Memory B cell (primary cell): ENCODE data around the gene TENT5C.

Source experiments
- ATAC-seq: fragments of 150-1000 bp; cut with Tn5 transposase; 2 replicates; pipeline ENCODE4 v1.10.0; 2021; ENCODE audit warnings: low read depth, mild to moderate bottlenecking, moderate library complexity
- DNase-seq, 2 donors: peaks; one replicate each; pipeline ENCODE4 v3.0.0; 2022; ENCODE audit warnings: low spot score in 2 of 2
- H3K27ac Mint-ChIP-seq: one replicate; pipeline ENCODE4 v1.8.0; 2022; ENCODE audit warnings: mild to moderate bottlenecking, moderate library complexity, mixed read lengths
- H3K27me3 Mint-ChIP-seq: one replicate; pipeline ENCODE4 v1.8.0; 2022; ENCODE audit warnings: mixed read lengths
- H3K36me3 Mint-ChIP-seq: one replicate; pipeline ENCODE4 v1.8.0; 2022; ENCODE audit warnings: mild to moderate bottlenecking, mixed read lengths
- H3K4me1 Mint-ChIP-seq: one replicate; pipeline ENCODE4 v1.8.0; 2022; ENCODE audit warnings: mixed read lengths
- H3K4me3 Mint-ChIP-seq: one replicate; pipeline ENCODE4 v1.8.0; 2022; ENCODE audit warnings: mild to moderate bottlenecking, moderate library complexity, mixed read lengths
- H3K9me3 Mint-ChIP-seq: one replicate; pipeline ENCODE4 v1.8.0; 2022; ENCODE audit warnings: mixed read lengths

TENT5C gene

GRCh38 chr1:117608115-117608615, 2.3 kb downstream of the TENT5C start:
- Mint-ChIP-seq H3K4me1 (peaks cover 49% of the 10 kb centered on the region), H3K4me3 (peak overlapping the region; percentile 71), H3K27ac (peak overlapping the region; percentile 99), H3K9me3 (no peaks in the 10 kb centered on the region), H3K27me3 (no peaks in the 10 kb centered on the region), H3K36me3 (peaks cover 24% of the 10 kb centered on the region)
- no peak for ATAC-seq
- DNase-seq: no peak

- DNase-seq (no peak), ATAC-seq (no peak)
- Mint-ChIP-seq H3K36me3 (peaks cover 25% of the 10 kb centered on the region), H3K4me3 (peak overlapping the region; percentile 71), H3K27me3 (no peaks in the 10 kb centered on the region), H3K9me3 (no peaks in the 10 kb centered on the region), H3K4me1 (peaks cover 53% of the 10 kb centered on the region), H3K27ac (peak overlapping the region; percentile 99)
Observed at GRCh38 chr1:117608758-117609157, 2.9 kb downstream of the TENT5C start.

GRCh38 chr1:117609471-117609911, 3.6 kb downstream of the TENT5C start:
- Mint-ChIP-seq H3K4me1 (peaks cover 59% of the 10 kb centered on the region), H3K27me3 (no peaks in the 10 kb centered on the region), H3K4me3 (no peak overlapping the region), H3K9me3 (no peaks in the 10 kb centered on the region), H3K27ac (no peak overlapping the region), H3K36me3 (peaks cover 25% of the 10 kb centered on the region)
- ATAC-seq: no peak
- DNase-seq: no peak

GRCh38 chr1:117610036-117610435, 4.2 kb downstream of the TENT5C start:
- H3K36me3 Mint-ChIP-seq: peaks cover 30% of the 10 kb centered on the region

GRCh38 chr1:117611121-117611601, 5.3 kb downstream of the TENT5C start:
- Mint-ChIP-seq H3K4me1 (peaks cover 73% of the 10 kb centered on the region), H3K9me3 (no peaks in the 10 kb centered on the region), H3K36me3 (peaks cover 32% of the 10 kb centered on the region), H3K27ac (peak overlapping the region; percentile 72), H3K27me3 (no peaks in the 10 kb centered on the region), H3K4me3 (peak overlapping the region; percentile 0)
- no peak for ATAC-seq
- no peak for DNase-seq

More at GRCh38 chr1:117610036-117610435, 4.2 kb downstream of the TENT5C start:
- ATAC-seq (no peak), DNase-seq (no peak)
- Mint-ChIP-seq H3K4me1 (peaks cover 61% of the 10 kb centered on the region), H3K4me3 (peak overlapping the region; percentile 48), H3K9me3 (no peaks in the 10 kb centered on the region), H3K27ac (peak overlapping the region; percentile 72), H3K27me3 (no peaks in the 10 kb centered on the region)

GRCh38 chr1:117611894-117612483, 6.1 kb downstream of the TENT5C start:
- Mint-ChIP-seq H3K4me1 (peaks cover 81% of the 10 kb centered on the region), H3K9me3 (no peaks in the 10 kb centered on the region), H3K4me3 (peak overlapping the region; percentile 59), H3K27me3 (no peaks in the 10 kb centered on the region), H3K36me3 (peaks cover 35% of the 10 kb centered on the region), H3K27ac (peak overlapping the region; percentile 64)
- ATAC-seq: no peak
- no peak for DNase-seq

GRCh38 chr1:117612517-117613248, 6.8 kb downstream of the TENT5C start:
- H3K27ac Mint-ChIP-seq: peak overlapping the region; percentile 64
- ATAC-seq (peak; percentile 23), DNase-seq (no peak)
- H3K4me1 Mint-ChIP-seq: peaks cover 84% of the 10 kb centered on the region
- H3K36me3 Mint-ChIP-seq: peaks cover 38% of the 10 kb centered on the region
- H3K9me3 Mint-ChIP-seq: no peaks in the 10 kb centered on the region
- H3K4me3 Mint-ChIP-seq: peak overlapping the region; percentile 50
- no peaks in the 10 kb centered on the region for H3K27me3 Mint-ChIP-seq

- H3K4me3 Mint-ChIP-seq: no peak overlapping the region
- peak overlapping the region; percentile 45 for H3K27ac Mint-ChIP-seq
- peaks cover 4% of the 10 kb centered on the region for H3K9me3 Mint-ChIP-seq
- no peaks in the 10 kb centered on the region for H3K27me3 Mint-ChIP-seq
- no peak for ATAC-seq
- no peak for DNase-seq
- H3K4me1 Mint-ChIP-seq: peaks cover 86% of the 10 kb centered on the region
- peaks cover 41% of the 10 kb centered on the region for H3K36me3 Mint-ChIP-seq
Observed at GRCh38 chr1:117613249-117613968, 7.6 kb downstream of the TENT5C start.

- Mint-ChIP-seq H3K4me1 (peaks cover 81% of the 10 kb centered on the region), H3K36me3 (peaks cover 42% of the 10 kb centered on the region), H3K27me3 (no peaks in the 10 kb centered on the region), H3K4me3 (peak overlapping the region; percentile 29), H3K9me3 (peaks cover 5% of the 10 kb centered on the region), H3K27ac (peak overlapping the region; percentile 45)
- no peak for DNase-seq
- no peak for ATAC-seq
Observed at GRCh38 chr1:117613969-117614729, 8.3 kb downstream of the TENT5C start.

GRCh38 chr1:117615474-117615873, 9.6 kb downstream of the TENT5C start:
- Mint-ChIP-seq H3K27ac (peak overlapping the region; percentile 45), H3K27me3 (no peaks in the 10 kb centered on the region), H3K36me3 (peaks cover 37% of the 10 kb centered on the region), H3K4me3 (peak overlapping the region; percentile 41), H3K9me3 (peaks cover 5% of the 10 kb centered on the region), H3K4me1 (peaks cover 77% of the 10 kb centered on the region)
- peak; percentile 86 for ATAC-seq
- DNase-seq: peak in 1 of 2 donors; percentile 40

GRCh38 chr1:117616356-117616755, 10.5 kb downstream of the TENT5C start:
- Mint-ChIP-seq H3K4me3 (peak overlapping the region; percentile 41), H3K27me3 (no peaks in the 10 kb centered on the region), H3K9me3 (peaks cover 5% of the 10 kb centered on the region), H3K4me1 (peaks cover 75% of the 10 kb centered on the region), H3K36me3 (peaks cover 32% of the 10 kb centered on the region), H3K27ac (peak overlapping the region; percentile 45)
- no peak for ATAC-seq
- no peak for DNase-seq

- no peak for DNase-seq
- Mint-ChIP-seq H3K4me1 (peaks cover 73% of the 10 kb centered on the region), H3K27ac (peak overlapping the region; percentile 45), H3K36me3 (peaks cover 31% of the 10 kb centered on the region), H3K9me3 (peaks cover 5% of the 10 kb centered on the region), H3K27me3 (no peaks in the 10 kb centered on the region), H3K4me3 (peak overlapping the region; percentile 70)
- no peak for ATAC-seq
Observed at GRCh38 chr1:117616967-117617366, 11.1 kb downstream of the TENT5C start.

GRCh38 chr1:117618450-117619122, 12.7 kb downstream of the TENT5C start:
- peaks cover 68% of the 10 kb centered on the region for H3K4me1 Mint-ChIP-seq
- H3K27me3 Mint-ChIP-seq: no peaks in the 10 kb centered on the region
- H3K9me3 Mint-ChIP-seq: peaks cover 5% of the 10 kb centered on the region
- no peak for ATAC-seq
- no peak for DNase-seq
- no peak overlapping the region for H3K4me3 Mint-ChIP-seq
- peaks cover 33% of the 10 kb centered on the region for H3K36me3 Mint-ChIP-seq
- H3K27ac Mint-ChIP-seq: peak overlapping the region; percentile 84
